Measurements from ENCODE around the gene SH3RF1. TPM values are rescaled to one million over a fixed set of nuclear protein-coding genes. Genes with fewer than 3 reads are reported as not detected.

Gene SH3RF1
- total RNA-seq, 2 experiments from 2014 or later, result 0.54 to 0.87 TPM

GRCh38 chr4:169051761-169052593, 218.8 kb downstream of the SH3RF1 start:
- Mint-ChIP-seq H3K9me3 (no peaks in the 10 kb centered on the region), H3K27ac (no peak overlapping the region), H3K27me3 (no peaks in the 10 kb centered on the region), H3K4me3 (no peak overlapping the region), H3K4me1 (no peaks in the 10 kb centered on the region), H3K36me3 (no peaks in the 10 kb centered on the region)
- DNase-seq, result no peak

GRCh38 chr4:169050881-169051760, 219.6 kb downstream of the SH3RF1 start:
- Mint-ChIP-seq H3K27ac (no peak overlapping the region), H3K4me1 (no peaks in the 10 kb centered on the region), H3K36me3 (no peaks in the 10 kb centered on the region), H3K27me3 (no peaks in the 10 kb centered on the region), H3K4me3 (no peak overlapping the region), H3K9me3 (no peaks in the 10 kb centered on the region)
- no peak for DNase-seq

- no peak for DNase-seq
- Mint-ChIP-seq H3K27me3 (no peaks in the 10 kb centered on the region), H3K36me3 (no peaks in the 10 kb centered on the region), H3K9me3 (no peaks in the 10 kb centered on the region), H3K4me1 (no peaks in the 10 kb centered on the region), H3K27ac (no peak overlapping the region), H3K4me3 (no peak overlapping the region)
Measured at GRCh38 chr4:169050284-169050683, 220.5 kb downstream of the SH3RF1 start.

GRCh38 chr4:169048868-169049414, 221.8 kb downstream of the SH3RF1 start:
- Mint-ChIP-seq H3K9me3 (no peaks in the 10 kb centered on the region), H3K36me3 (no peaks in the 10 kb centered on the region), H3K27me3 (no peaks in the 10 kb centered on the region), H3K27ac (no peak overlapping the region), H3K4me1 (no peaks in the 10 kb centered on the region), H3K4me3 (no peak overlapping the region)
- DNase-seq, result no peak

- DNase-seq, result no peak
- Mint-ChIP-seq H3K27ac (no peak overlapping the region), H3K36me3 (no peaks in the 10 kb centered on the region), H3K9me3 (no peaks in the 10 kb centered on the region), H3K4me1 (no peaks in the 10 kb centered on the region), H3K27me3 (no peaks in the 10 kb centered on the region), H3K4me3 (no peak overlapping the region)
Measured at GRCh38 chr4:169047956-169048355, 222.8 kb downstream of the SH3RF1 start.

GRCh38 chr4:169045862-169046584, 224.7 kb downstream of the SH3RF1 start:
- Mint-ChIP-seq H3K36me3 (no peaks in the 10 kb centered on the region), H3K27ac (no peak overlapping the region), H3K4me1 (no peaks in the 10 kb centered on the region), H3K4me3 (no peak overlapping the region), H3K9me3 (no peaks in the 10 kb centered on the region), H3K27me3 (no peaks in the 10 kb centered on the region)
- DNase-seq, result no peak

GRCh38 chr4:169044714-169045447, 225.9 kb downstream of the SH3RF1 start:
- Mint-ChIP-seq H3K27me3 (no peaks in the 10 kb centered on the region), H3K36me3 (no peaks in the 10 kb centered on the region), H3K9me3 (no peaks in the 10 kb centered on the region), H3K27ac (no peak overlapping the region), H3K4me3 (no peak overlapping the region), H3K4me1 (no peaks in the 10 kb centered on the region)
- DNase-seq, result no peak
